ENCODE data around the gene ALMS1. TPM values are rescaled to one million over a fixed set of nuclear protein-coding genes. Genes with fewer than 3 reads are reported as not detected.

ALMS1 gene
- total and polyA plus RNA-seq, 2 of the 8 experiments (the other 6 are each of a cell fraction or from before 2014, with no cell fraction given): 21.8 to 45.6 TPM

- no peak overlapping the region for H2BK12ac ChIP-seq (ENCODE audit: low read depth, low read length)
- peaks cover 4% of the 10 kb centered on the region for H3K79me1 ChIP-seq (ENCODE audit: low read depth, low read length)
- H3K18ac ChIP-seq (ENCODE audit: extremely low read depth, low read length): no peak overlapping the region
- no peak overlapping the region for H3K56ac ChIP-seq (replicated peaks; ENCODE audit: insufficient read length, low read depth, low read length)
- H3K36me3 ChIP-seq (ENCODE audit: control insufficient read depth in 2 of 4, insufficient read depth in 4 of 4, low read length in 3 of 4): peaks cover 0 to 2% (median 0%) of the 10 kb centered on the region in 4 experiments; a peak in 3 of 8 replicates
- H2BK15ac ChIP-seq (ENCODE audit: low read length): no peak overlapping the region
- H3K79me2 ChIP-seq (ENCODE audit: control insufficient read depth in 1 of 2, insufficient read depth in 2 of 2, low read length in 2 of 2): peaks cover 3 to 64% of the 10 kb centered on the region in 2 experiments; a peak in 3 of 4 replicates
- no peak overlapping the region for H3K23ac ChIP-seq (ENCODE audit: insufficient read length)
- H3K9ac ChIP-seq (replicated peaks in 1 of 4; ENCODE audit: extremely low read depth in 1 of 4, low read depth in 3 of 4, low read length in 3 of 4): no peak overlapping the region
- H3K4me2 ChIP-seq (ENCODE audit: insufficient read depth in 1 of 2, low read depth in 2 of 2, low read length in 2 of 2): no peak overlapping the region
- no peak overlapping the region for H2BK20ac ChIP-seq (ENCODE audit: low read length)
- H2BK5ac ChIP-seq (ENCODE audit: low read depth, low read length): no peak overlapping the region
- no peak overlapping the region for H4K8ac ChIP-seq (ENCODE audit: extremely low read depth, insufficient read depth, low read length)
- no peak overlapping the region for H2BK120ac ChIP-seq (replicated peaks; ENCODE audit: low read depth, low read length)
- no peak overlapping the region for H2AFZ ChIP-seq (ENCODE audit: low read length)
- FAIRE-seq (no peak), DNase-seq (ENCODE audit: low read depth in 1 of 2, low spot score in 2 of 2) (no peak)
- H3K4ac ChIP-seq (replicated peaks; ENCODE audit: insufficient read length, low read depth, low read length): no peak overlapping the region
- no peaks in the 10 kb centered on the region for H3K4me1 ChIP-seq (replicated peaks in 1 of 4; ENCODE audit: control insufficient read depth in 3 of 4, insufficient read depth in 4 of 4, low read length in 3 of 4)
- no peak overlapping the region for H3K4me3 ChIP-seq (ENCODE audit: extremely low read depth in 1 of 4, insufficient read depth in 2 of 4, low read depth in 3 of 4, low read length in 4 of 4)
- 76% methylated on average over 2 of the region's 2 CpGs; no CpG with 5 or more reads in 1 of the 2 experiments for WGBS, 2 experiments (ENCODE audit: extremely low coverage in 1 of 2, insufficient coverage in 1 of 2, insufficient read length in 1 of 2, insufficient replicate concordance in 2 of 2, low coverage in 1 of 2, low lambda C conversion rate in 2 of 2, missing lambda C conversion rate in 1 of 2)
- H4K91ac ChIP-seq (replicated peaks; ENCODE audit: insufficient read length, low read length): no peak overlapping the region
- no peak overlapping the region for H3K14ac ChIP-seq (ENCODE audit: insufficient read length)
- no peak overlapping the region for H4K5ac ChIP-seq (ENCODE audit: insufficient read length, low read depth, low read length)
- ChIA-PET POLR2A (ENCODE audit: partially characterized antibody) (interaction anchor here (1.1 kb wide), 1 partner anchor 12 kb away, joined by 3 read pairs; no protein-coding TSS in a partner anchor), CTCF (ENCODE audit: partially characterized antibody) (no interaction called here)
- H3K27ac ChIP-seq (ENCODE audit: low read depth, low read length): no peak overlapping the region
- no peaks in the 10 kb centered on the region for H3K23me2 ChIP-seq (ENCODE audit: low read depth, low read length)
- H3K27me3 ChIP-seq (replicated peaks in 1 of 4; ENCODE audit: control insufficient read depth in 3 of 4, extremely low read depth in 1 of 4, insufficient read depth in 3 of 4, low read length in 3 of 4): no peaks in the 10 kb centered on the region
- H3K9me3 ChIP-seq (ENCODE audit: insufficient read depth in 2 of 2, low read depth in 1 of 2, low read length in 1 of 2): no peaks in the 10 kb centered on the region
- peaks cover 1 to 3% of the 10 kb centered on the region in 2 experiments for H4K20me1 ChIP-seq (replicated peaks in 1 of 2; ENCODE audit: control insufficient read depth in 1 of 2, insufficient read depth in 2 of 2, low read length in 2 of 2)
- TF ChIP-seq ASH2L (IDR thresholded peaks at IDR 0.05; ENCODE audit: low read length) (no peak), SIRT6 (IDR thresholded peaks at IDR 0.05; ENCODE audit: low read length) (no peak), GTF2F1 (IDR thresholded peaks at IDR 0.05; ENCODE audit: borderline replicate concordance, low read depth, low read length) (no peak), NANOG (IDR thresholded peaks at IDR 0.05; ENCODE audit: insufficient read depth, low read depth, low read length, poor library complexity, severe bottlenecking) (no peak), CEBPB (IDR thresholded peaks at IDR 0.05; ENCODE audit: low read depth, low read length) (no peak), SUZ12 (IDR thresholded peaks at IDR 0.05; ENCODE audit: low read length) (no peak)
- no peak overlapping the region for H2AK5ac ChIP-seq (ENCODE audit: low read depth, low read length)
These were observed 21.4 kb downstream of the ALMS1 start for GRCh38 chr2:73406996-73407395.
